ENCODE measurements around the gene FNTB.

The FNTB gene, protein sequence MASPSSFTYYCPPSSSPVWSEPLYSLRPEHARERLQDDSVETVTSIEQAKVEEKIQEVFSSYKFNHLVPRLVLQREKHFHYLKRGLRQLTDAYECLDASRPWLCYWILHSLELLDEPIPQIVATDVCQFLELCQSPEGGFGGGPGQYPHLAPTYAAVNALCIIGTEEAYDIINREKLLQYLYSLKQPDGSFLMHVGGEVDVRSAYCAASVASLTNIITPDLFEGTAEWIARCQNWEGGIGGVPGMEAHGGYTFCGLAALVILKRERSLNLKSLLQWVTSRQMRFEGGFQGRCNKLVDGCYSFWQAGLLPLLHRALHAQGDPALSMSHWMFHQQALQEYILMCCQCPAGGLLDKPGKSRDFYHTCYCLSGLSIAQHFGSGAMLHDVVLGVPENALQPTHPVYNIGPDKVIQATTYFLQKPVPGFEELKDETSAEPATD

DNA sequence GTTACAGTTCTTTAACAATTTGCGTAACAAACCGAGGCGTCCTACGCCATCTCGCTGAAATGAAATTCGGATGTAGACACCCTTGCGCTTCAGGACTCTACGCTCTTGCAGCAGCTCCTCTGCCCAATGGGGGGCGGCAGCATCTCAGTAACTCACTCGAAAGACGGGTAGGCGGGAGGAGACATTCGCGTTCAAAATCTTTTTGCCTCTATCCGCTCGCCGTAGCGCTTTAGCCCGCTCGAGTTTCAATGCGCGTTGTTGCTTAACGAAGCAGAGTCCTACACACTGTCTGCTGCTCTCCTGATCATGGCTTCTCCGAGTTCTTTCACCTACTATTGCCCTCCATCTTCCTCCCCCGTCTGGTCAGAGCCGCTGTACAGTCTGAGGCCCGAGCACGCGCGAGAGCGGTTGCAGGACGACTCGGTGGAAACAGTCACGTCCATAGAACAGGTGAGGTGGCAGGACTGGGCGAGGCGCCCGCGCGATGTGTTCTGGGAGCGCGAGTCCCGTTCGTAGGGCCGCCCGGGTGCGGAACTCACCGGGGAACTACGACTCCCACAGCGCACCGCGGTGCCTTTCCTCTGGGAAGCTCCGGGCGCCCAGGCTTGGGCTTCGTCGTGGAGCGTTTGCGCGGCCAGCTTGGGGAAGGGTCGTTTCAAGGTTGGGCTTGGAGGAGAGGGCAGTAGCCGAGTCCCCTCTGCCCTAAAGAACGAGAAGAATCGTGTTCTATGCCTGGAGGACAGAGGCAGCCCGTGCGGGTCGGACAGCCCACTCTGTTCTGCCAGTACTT lies at the start of gene FNTB:
FNTB (plus strand) TSS at position 248 of the 790 bp plus-strand sequence; CDS start at position 307, 59 bp downstream.
- peak; percentile 95 for DNase-seq (ENCODE audit: low spot score)

GRCh38 chr14:64937171-64937820 lies 49.4 kb upstream of the FNTB start:
- DNase-seq (ENCODE audit: low spot score): no peak

- DNase-seq (ENCODE audit: low spot score): no peak
Observed at GRCh38 chr14:64937821-64938193, 48.9 kb upstream of the FNTB start.

GRCh38 chr14:64938972-64939816 lies 47.5 kb upstream of the FNTB start:
- no peak for DNase-seq (ENCODE audit: low spot score)

- DNase-seq (ENCODE audit: low spot score): no peak
Observed at GRCh38 chr14:64939817-64940190, 46.9 kb upstream of the FNTB start.

DNA sequence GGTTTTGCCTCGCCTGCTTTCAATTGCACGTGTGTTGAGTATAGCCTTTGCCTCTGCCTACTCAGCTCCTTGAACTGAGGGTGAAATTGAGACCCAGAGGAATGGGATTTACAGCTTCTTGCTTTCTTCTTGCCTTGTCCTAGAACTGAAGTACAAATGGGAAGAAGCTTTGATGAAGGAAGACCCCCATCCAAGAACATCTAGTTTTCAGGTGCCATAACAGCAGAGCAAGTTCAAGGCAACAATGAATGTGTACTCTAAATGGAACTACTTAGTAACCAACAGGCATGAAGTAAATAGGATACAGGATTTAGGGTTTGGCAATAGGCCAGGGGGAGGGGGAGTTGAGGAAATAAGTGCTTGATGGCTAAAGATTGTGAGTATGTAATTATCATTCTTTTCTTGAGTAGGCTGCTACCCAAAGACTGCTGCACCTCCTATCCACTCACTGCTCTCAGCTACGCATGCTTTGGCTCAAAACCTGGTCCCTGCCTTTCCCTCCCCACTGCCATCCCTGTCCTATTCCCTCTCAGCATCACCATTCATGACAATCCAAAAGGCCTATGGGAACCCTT lies 46.3 kb upstream of the FNTB start:
- DNase-seq (ENCODE audit: low spot score): no peak

DNA sequence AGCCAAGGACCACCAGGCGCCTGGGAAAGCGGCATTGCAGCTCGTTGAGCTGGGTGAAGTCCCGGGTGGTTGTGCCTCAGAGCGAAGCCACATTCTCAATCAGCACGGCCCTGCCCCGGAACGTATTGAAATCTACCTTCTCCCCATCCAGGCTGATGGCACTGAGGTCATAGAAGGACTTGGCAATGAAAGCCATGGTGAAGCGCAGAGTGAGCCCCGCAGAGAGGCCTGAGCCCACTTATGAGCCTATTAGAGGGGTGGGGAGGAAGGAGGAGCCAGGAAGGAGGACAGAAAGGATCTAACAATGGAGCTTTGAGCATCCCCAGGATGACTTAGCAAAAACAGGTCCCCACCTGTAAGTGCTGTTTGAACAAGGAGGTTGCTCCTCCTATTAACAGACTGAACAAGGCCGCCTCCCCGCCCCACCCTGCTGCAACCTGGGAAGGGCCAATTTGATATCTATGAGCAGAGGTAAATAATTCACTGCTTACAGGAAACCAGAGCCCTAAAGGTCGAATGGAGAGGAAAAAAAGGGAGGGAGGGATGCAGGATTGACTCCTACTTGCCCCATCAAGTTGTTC lies 44.1 kb upstream of the FNTB start, which contains the start of gene GPX2:
GPX2 (minus strand) TSS at position 215 of the 581 bp plus-strand sequence; CDS start at position 196, 19 bp downstream.
- no peak for DNase-seq (ENCODE audit: low spot score)

- DNase-seq (ENCODE audit: low spot score): no peak
Observed at GRCh38 chr14:64943556-64943955, 43.1 kb upstream of the FNTB start.

DNA sequence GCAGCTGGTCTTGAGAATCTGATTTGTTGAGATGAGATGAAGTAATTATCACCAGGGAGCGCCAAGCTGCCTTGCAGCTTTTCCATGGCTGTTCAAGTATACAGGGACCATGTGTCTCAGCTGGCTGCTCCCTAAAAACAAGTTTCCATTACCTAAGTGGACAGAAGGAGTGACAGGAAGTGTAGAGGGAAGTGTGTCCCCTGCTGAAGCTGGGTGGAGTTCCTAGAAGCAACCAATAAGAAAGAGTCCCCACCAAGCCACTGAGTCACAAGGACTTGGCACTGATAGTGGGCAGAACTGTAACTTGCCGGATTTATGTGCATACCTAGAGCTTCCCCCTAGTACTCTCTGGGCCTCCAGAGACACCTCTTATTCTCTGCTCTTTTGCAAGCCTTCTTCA lies 42.7 kb upstream of the FNTB start:
- DNase-seq (ENCODE audit: low spot score): no peak

DNA sequence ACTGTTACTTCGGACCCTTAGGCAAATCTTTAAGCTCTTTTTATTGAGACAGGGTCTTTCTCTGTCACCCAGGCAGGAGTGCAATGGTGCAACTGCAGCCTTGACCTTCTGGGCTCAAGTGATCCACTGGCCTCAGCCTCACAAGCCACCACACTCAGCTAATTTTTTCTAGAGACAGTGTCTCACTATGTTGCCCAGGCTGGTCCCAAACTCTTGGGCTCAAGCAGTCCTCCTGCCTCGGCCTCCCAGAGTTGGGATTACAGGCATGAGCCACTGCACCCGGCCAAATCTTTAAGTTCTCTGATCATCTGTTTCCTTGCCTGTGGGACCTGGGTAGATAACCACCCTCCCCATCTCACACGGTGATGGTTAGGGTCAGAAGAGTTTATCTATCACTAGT lies 41.8 kb upstream of the FNTB start:
- DNase-seq (ENCODE audit: low spot score): no peak

GRCh38 chr14:64945431-64946178 lies 41.1 kb upstream of the FNTB start:
- no peak for DNase-seq (ENCODE audit: low spot score)

DNA sequence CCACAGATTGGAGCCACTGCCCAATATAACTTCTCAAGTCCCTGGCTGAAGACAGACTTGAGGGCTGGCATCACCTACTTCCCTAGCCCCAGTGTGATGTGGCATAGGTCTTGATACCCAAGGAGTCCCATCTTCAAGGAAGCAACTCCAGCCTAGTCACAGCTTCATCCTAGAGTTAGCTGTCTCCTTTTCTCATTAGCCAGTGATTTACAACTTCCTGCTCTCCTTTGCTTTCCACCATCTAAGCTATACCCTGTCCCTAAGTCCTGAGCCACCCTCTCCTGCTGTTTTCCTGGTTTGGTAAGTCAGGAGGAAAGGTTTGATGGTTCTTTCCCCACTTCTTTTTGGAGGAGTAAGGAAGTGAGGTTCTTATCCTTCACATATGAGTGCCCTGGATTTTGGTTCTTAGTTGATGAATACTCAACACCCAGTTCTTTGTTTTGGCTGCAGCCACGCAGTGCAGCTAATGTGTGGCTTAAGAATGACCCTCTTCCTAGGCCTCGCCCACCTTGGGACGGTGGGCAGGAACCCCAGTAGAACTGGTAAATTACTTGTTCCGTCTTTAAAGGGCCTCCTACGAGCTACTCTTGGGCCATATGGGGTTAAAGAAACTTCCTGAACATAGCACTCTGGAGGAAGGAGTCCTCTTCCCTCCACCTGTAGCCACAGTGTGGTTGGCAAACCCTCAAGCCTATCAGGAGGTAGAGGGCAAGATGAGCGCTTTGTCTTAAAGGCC lies 40.2 kb upstream of the FNTB start:
- DNase-seq (ENCODE audit: low spot score): no peak

- DNase-seq (ENCODE audit: low spot score): no peak
Observed at GRCh38 chr14:64947710-64948611, 38.7 kb upstream of the FNTB start.

GRCh38 chr14:64948612-64949210 lies 38.0 kb upstream of the FNTB start:
- no peak for DNase-seq (ENCODE audit: low spot score)

GRCh38 chr14:64950889-64951288 lies 35.8 kb upstream of the FNTB start:
- no peak for DNase-seq (ENCODE audit: low spot score)

DNA sequence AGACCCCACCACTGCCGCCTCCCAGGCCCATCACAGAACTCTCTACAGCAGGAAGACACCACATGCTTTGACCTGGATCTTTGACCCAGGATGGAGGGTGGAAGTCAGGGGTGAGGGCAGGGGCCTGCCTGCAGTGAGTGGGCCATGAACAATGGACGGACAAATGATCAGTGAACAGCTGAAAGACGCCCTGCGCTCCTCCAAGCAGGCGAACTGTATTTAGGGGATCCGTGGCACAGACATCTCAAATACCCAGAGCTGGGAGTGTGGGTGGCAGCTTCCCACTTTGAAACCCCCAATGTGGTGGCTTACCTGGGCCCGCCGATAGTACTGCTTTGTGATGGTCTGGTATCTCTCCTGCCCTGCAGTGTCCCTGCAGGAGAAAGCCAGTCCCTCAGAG lies 35.4 kb upstream of the FNTB start:
- no peak for DNase-seq (ENCODE audit: low spot score)

- DNase-seq (ENCODE audit: low spot score): no peak
Observed at GRCh38 chr14:64951724-64952123, 35.0 kb upstream of the FNTB start.
